ENCODE data around the gene BLACAT1.
"Not testable (repeated sequence)": the region's sequence is repeated elsewhere in the genome, so short reads cannot be mapped to it uniquely, and the experiment has no call there.

Gene BLACAT1

DNA sequence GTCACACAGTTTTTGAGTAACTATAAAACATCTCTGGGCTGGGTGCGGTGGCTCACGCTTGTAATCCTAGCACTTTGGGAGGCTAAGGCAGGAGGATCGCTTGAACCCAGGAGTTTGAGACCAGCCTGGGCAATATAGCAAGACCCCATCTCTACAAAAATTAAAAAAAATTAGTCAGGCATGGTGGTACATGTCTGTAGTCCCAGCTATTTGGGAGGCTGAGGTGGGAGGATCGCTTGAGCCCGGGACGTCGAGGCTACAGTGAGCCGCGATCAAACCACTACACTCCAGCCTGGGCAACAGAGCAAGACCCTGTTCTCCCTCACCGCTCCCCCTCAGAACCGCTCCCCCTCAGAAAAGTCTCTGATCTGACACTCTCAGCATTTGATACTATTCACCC lies 26.7 kb upstream of the BLACAT1 start:
- H3K4me1 ChIP-seq (ENCODE audit: control insufficient read depth, insufficient read depth, low read length, poor library complexity, severe bottlenecking); H3K4me3 ChIP-seq (ENCODE audit: extremely low read depth, insufficient read depth, low read length, poor library complexity, severe bottlenecking); H3K9me3 ChIP-seq (ENCODE audit: control insufficient read depth, low read length); H3K27ac ChIP-seq (ENCODE audit: low read depth, low read length, severe bottlenecking); H3K36me3 ChIP-seq (ENCODE audit: control insufficient read depth, insufficient read depth, low read length): not testable (repeated sequence)
- 87 to 95% methylated on average over 8 of the region's 11 CpGs for WGBS, 2 experiments (ENCODE audit: insufficient coverage in 2 of 2)

DNA sequence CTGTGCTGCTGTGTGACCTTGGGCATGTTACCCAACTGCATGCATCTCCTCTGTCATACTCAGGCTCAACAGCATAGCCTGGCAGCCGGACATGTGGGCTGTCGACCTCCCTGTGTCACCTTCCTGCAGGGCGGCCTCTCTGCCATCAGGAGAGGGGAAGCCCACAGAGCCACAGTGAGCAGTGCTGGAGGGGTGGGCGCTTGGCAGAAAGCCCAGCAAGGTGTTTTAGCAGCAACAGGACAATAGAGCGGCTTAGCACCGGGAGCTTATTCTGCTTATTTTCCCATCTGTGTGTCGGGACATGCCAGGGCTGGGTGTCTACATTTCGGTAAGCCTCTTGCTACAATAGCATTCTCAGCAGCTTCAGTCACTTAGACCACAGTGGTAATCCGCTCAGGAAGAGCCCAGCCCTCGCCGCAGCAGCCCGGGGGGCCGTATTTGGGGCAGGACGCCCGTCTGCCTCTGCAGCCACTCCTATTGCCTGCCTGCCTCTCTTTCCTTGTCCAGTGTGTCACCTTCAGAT lies 25.8 kb upstream of the BLACAT1 start:
- H3K4me3 ChIP-seq (ENCODE audit: extremely low read depth, insufficient read depth, low read length, poor library complexity, severe bottlenecking) = no peak overlapping the region
- no peaks in the 10 kb centered on the region for H3K36me3 ChIP-seq (ENCODE audit: control insufficient read depth, insufficient read depth, low read length)
- no peak overlapping the region for H3K27ac ChIP-seq (ENCODE audit: low read depth, low read length, severe bottlenecking)

DNA sequence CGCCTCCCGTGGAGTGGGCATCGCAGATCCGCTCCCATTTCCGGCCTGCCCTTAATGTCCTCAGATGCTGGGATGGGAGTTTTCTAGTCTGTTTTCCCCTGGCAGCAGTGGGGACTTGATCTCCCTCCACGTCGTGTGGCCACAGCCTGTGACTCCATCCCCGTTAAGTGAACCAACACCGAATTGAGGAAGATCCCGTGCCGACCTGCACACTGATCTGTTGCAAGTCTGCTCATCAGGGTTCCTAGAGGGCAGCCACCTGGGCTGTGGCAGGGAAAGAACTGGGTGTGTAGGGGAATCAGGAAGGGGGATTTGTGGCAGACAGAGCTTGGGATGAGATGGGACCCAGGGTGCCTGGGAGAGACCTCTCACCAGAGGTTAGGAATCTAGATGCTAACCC lies 25.4 kb upstream of the BLACAT1 start:
- 60 to 66% methylated on average over 11 of the region's 11 CpGs for WGBS, 2 experiments (ENCODE audit: insufficient coverage in 2 of 2)
- no peaks in the 10 kb centered on the region for H3K9me3 ChIP-seq (ENCODE audit: control insufficient read depth, low read length)
- no peaks in the 10 kb centered on the region for H3K4me1 ChIP-seq (ENCODE audit: control insufficient read depth, insufficient read depth, low read length, poor library complexity, severe bottlenecking)
- H3K4me3 ChIP-seq (ENCODE audit: extremely low read depth, insufficient read depth, low read length, poor library complexity, severe bottlenecking) = no peak overlapping the region
- no peak overlapping the region for H3K27ac ChIP-seq (ENCODE audit: low read depth, low read length, severe bottlenecking)
- H3K36me3 ChIP-seq (ENCODE audit: control insufficient read depth, insufficient read depth, low read length) = no peaks in the 10 kb centered on the region

More for the DNA sequence above, 25.8 kb upstream of the BLACAT1 start:
- no peaks in the 10 kb centered on the region for H3K4me1 ChIP-seq (ENCODE audit: control insufficient read depth, insufficient read depth, low read length, poor library complexity, severe bottlenecking)
- WGBS, 2 experiments (ENCODE audit: insufficient coverage in 2 of 2) = 79 to 81% methylated on average over 12 to 15 of the region's 15 CpGs
- H3K9me3 ChIP-seq (ENCODE audit: control insufficient read depth, low read length) = no peaks in the 10 kb centered on the region

DNA sequence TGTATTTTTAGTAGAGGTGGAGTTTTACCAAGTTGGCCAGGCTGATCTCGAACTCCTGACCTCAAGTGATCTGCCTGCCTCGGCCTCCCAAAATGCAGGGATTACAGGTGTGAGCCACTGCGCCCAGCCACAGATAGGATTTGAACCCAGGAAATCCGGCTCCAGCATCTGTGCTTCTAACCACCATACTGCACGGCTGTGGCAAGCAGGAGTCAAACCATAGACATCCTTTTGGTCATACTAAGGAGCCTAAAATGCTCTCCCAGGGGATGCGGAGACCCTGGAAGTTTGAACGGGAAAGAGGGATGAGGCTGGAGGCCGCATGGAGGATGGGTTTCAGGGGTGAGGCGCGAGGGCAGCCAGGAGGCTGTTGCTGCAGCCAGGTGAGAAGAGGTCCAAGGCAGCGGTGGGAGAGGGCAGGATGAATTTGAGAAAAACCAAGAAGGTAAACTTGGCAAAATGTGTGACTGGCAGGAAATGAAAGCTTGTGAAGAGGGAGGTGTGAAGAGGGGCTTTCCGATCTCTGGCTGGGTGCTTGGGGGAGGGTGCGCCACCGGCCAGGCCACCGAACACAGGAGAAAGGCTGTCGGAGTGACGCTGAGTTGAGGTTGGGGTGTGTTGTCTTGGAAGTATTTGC lies 24.6 kb upstream of the BLACAT1 start:
- H3K4me1 ChIP-seq (ENCODE audit: control insufficient read depth, insufficient read depth, low read length, poor library complexity, severe bottlenecking) = no peaks in the 10 kb centered on the region

GRCh38 chr1:205478985-205479384 lies 23.1 kb upstream of the BLACAT1 start:
- H3K4me3 ChIP-seq (ENCODE audit: extremely low read depth, insufficient read depth, low read length, poor library complexity, severe bottlenecking); H3K27ac ChIP-seq (ENCODE audit: low read depth, low read length, severe bottlenecking); H3K4me1 ChIP-seq (ENCODE audit: control insufficient read depth, insufficient read depth, low read length, poor library complexity, severe bottlenecking); H3K36me3 ChIP-seq (ENCODE audit: control insufficient read depth, insufficient read depth, low read length): not testable (repeated sequence)
- WGBS, 2 experiments (ENCODE audit: insufficient coverage in 2 of 2) = 86% methylated on average over 1 to 2 of the region's 2 CpGs
- H3K9me3 ChIP-seq (ENCODE audit: control insufficient read depth, low read length) = peaks cover 16% of the 10 kb centered on the region

More for the DNA sequence above, 24.6 kb upstream of the BLACAT1 start:
- 66 to 78% methylated on average over 12 to 14 of the region's 17 CpGs for WGBS, 2 experiments (ENCODE audit: insufficient coverage in 2 of 2)
- no peak overlapping the region for H3K4me3 ChIP-seq (ENCODE audit: extremely low read depth, insufficient read depth, low read length, poor library complexity, severe bottlenecking)
- H3K9me3 ChIP-seq (ENCODE audit: control insufficient read depth, low read length) = peaks cover 6% of the 10 kb centered on the region
- H3K27ac ChIP-seq (ENCODE audit: low read depth, low read length, severe bottlenecking) = no peak overlapping the region
- H3K36me3 ChIP-seq (ENCODE audit: control insufficient read depth, insufficient read depth, low read length) = no peaks in the 10 kb centered on the region

- H3K27ac ChIP-seq (ENCODE audit: low read depth, low read length, severe bottlenecking) = no peak overlapping the region
- H3K4me1 ChIP-seq (ENCODE audit: control insufficient read depth, insufficient read depth, low read length, poor library complexity, severe bottlenecking) = peaks cover 4% of the 10 kb centered on the region
- H3K9me3 ChIP-seq (ENCODE audit: control insufficient read depth, low read length) = peaks cover 16% of the 10 kb centered on the region
- 90 to 94% methylated on average over 11 to 12 of the region's 12 CpGs for WGBS, 2 experiments (ENCODE audit: insufficient coverage in 2 of 2)
- H3K36me3 ChIP-seq (ENCODE audit: control insufficient read depth, insufficient read depth, low read length) = no peaks in the 10 kb centered on the region
- H3K4me3 ChIP-seq (ENCODE audit: extremely low read depth, insufficient read depth, low read length, poor library complexity, severe bottlenecking) = no peak overlapping the region
These were observed 22.0 kb upstream of the BLACAT1 start for GRCh38 chr1:205477759-205478247.

GRCh38 chr1:205477121-205477758 lies 21.4 kb upstream of the BLACAT1 start:
- peaks cover 16% of the 10 kb centered on the region for H3K9me3 ChIP-seq (ENCODE audit: control insufficient read depth, low read length)
- no peak overlapping the region for H3K4me3 ChIP-seq (ENCODE audit: extremely low read depth, insufficient read depth, low read length, poor library complexity, severe bottlenecking)
- H3K36me3 ChIP-seq (ENCODE audit: control insufficient read depth, insufficient read depth, low read length) = no peaks in the 10 kb centered on the region
- 42 to 63% methylated on average over 2 to 4 of the region's 6 CpGs for WGBS, 2 experiments (ENCODE audit: insufficient coverage in 2 of 2)
- no peak overlapping the region for H3K27ac ChIP-seq (ENCODE audit: low read depth, low read length, severe bottlenecking)
- peaks cover 4% of the 10 kb centered on the region for H3K4me1 ChIP-seq (ENCODE audit: control insufficient read depth, insufficient read depth, low read length, poor library complexity, severe bottlenecking)

DNA sequence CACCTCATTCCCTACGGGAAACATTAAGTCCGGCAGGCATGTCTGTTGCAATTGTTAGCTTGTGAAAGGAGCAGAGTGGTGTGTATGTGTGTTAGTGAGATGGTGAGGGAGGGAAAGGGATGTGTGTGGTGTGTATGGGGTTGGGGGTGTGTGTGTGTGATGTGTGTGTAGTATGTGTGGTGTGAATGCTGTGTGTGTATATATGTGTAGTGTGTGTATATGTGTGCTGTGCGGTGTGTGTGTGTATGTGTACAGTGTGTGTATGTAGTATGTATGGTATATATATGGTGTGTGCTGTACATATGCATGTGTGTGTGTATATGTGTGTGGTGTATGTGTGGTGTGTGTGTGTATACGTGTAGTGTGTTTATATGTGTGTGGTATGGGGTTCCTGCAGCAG lies 20.8 kb upstream of the BLACAT1 start:
- Histone ChIP-seq H3K9me3 (ENCODE audit: control insufficient read depth, low read length) (peaks cover 16% of the 10 kb centered on the region), H3K27ac (ENCODE audit: low read depth, low read length, severe bottlenecking) (no peak overlapping the region), H3K4me1 (ENCODE audit: control insufficient read depth, insufficient read depth, low read length, poor library complexity, severe bottlenecking) (peaks cover 4% of the 10 kb centered on the region), H3K4me3 (ENCODE audit: extremely low read depth, insufficient read depth, low read length, poor library complexity, severe bottlenecking) (no peak overlapping the region), H3K36me3 (ENCODE audit: control insufficient read depth, insufficient read depth, low read length) (no peaks in the 10 kb centered on the region)
- WGBS, 2 experiments (ENCODE audit: insufficient coverage in 2 of 2) = 86 to 90% methylated on average over 1 to 3 of the region's 4 CpGs

- no peak overlapping the region for H3K27ac ChIP-seq (ENCODE audit: low read depth, low read length, severe bottlenecking)
- no peak overlapping the region for H3K4me3 ChIP-seq (ENCODE audit: extremely low read depth, insufficient read depth, low read length, poor library complexity, severe bottlenecking)
- no peaks in the 10 kb centered on the region for H3K36me3 ChIP-seq (ENCODE audit: control insufficient read depth, insufficient read depth, low read length)
- peaks cover 4% of the 10 kb centered on the region for H3K4me1 ChIP-seq (ENCODE audit: control insufficient read depth, insufficient read depth, low read length, poor library complexity, severe bottlenecking)
- WGBS, 2 experiments (ENCODE audit: insufficient coverage in 2 of 2) = no CpG with 5 or more reads among the region's 1 CpG
- H3K9me3 ChIP-seq (ENCODE audit: control insufficient read depth, low read length) = peaks cover 16% of the 10 kb centered on the region
These were observed 20.0 kb upstream of the BLACAT1 start for GRCh38 chr1:205475855-205476254.

- Histone ChIP-seq H3K4me3 (ENCODE audit: extremely low read depth, insufficient read depth, low read length, poor library complexity, severe bottlenecking) (no peak overlapping the region), H3K4me1 (ENCODE audit: control insufficient read depth, insufficient read depth, low read length, poor library complexity, severe bottlenecking) (peaks cover 4% of the 10 kb centered on the region), H3K9me3 (ENCODE audit: control insufficient read depth, low read length) (peaks cover 16% of the 10 kb centered on the region), H3K27ac (ENCODE audit: low read depth, low read length, severe bottlenecking) (no peak overlapping the region), H3K36me3 (ENCODE audit: control insufficient read depth, insufficient read depth, low read length) (no peaks in the 10 kb centered on the region)
- WGBS, 2 experiments (ENCODE audit: insufficient coverage in 2 of 2) = 90 to 100% methylated on average over 1 to 2 of the region's 3 CpGs
These were observed 18.7 kb upstream of the BLACAT1 start for GRCh38 chr1:205474571-205474970.

DNA sequence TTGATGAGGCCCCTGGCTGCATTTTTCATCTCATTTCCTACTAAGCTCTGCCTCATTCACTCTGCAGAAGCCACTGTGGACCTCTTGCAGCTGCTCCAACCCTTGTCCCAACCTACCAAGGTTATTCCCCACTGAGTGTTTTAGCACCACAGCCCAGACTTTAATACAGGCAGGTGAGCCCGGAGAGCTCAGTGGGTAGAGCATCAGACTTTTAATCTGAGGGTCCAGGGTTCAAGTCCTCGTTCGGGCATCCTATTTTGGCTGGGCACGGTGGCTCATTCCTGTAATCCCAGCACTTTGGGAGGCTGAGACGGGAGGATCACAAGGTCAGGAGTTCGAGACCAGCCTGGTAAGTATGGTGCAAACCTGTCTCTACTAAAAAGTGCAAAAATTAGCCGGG lies 18.1 kb upstream of the BLACAT1 start:
- Histone ChIP-seq H3K4me1 (ENCODE audit: control insufficient read depth, insufficient read depth, low read length, poor library complexity, severe bottlenecking) (peaks cover 4% of the 10 kb centered on the region), H3K36me3 (ENCODE audit: control insufficient read depth, insufficient read depth, low read length) (no peaks in the 10 kb centered on the region), H3K4me3 (ENCODE audit: extremely low read depth, insufficient read depth, low read length, poor library complexity, severe bottlenecking) (no peak overlapping the region), H3K9me3 (ENCODE audit: control insufficient read depth, low read length) (peaks cover 16% of the 10 kb centered on the region), H3K27ac (ENCODE audit: low read depth, low read length, severe bottlenecking) (no peak overlapping the region)
- 93 to 94% methylated on average over 6 to 7 of the region's 7 CpGs for whole genome bisulfite sequencing, 2 experiments (ENCODE audit: insufficient coverage in 2 of 2)

All from mesodermal cell (in vitro differentiated cells).